Chondrocyte (in vitro differentiated cells): Measurements from ENCODE around the gene MEX3A. TPM values are rescaled to one million over a fixed set of nuclear protein-coding genes. Genes with fewer than 3 reads are reported as not detected.

Experiments
- DNase-seq: peaks from one replicate; pipeline ENCODE4 v3.0.0; 2021; ENCODE audit warnings: mixed read lengths, low spot score
- H3K27ac Mint-ChIP-seq: one replicate; pipeline ENCODE4 v1.8.0; 2021; ENCODE audit warnings: mild to moderate bottlenecking, moderate library complexity, mixed read lengths; ENCODE audit not compliant: unreplicated experiment
- H3K27me3 Mint-ChIP-seq: 2 replicates; pipeline ENCODE4 v1.8.0; 2021; ENCODE audit warnings: low read depth, mixed read lengths
- H3K36me3 Mint-ChIP-seq: 2 replicates; pipeline ENCODE4 v1.8.0; 2021; ENCODE audit warnings: low read depth, mixed read lengths
- H3K4me1 Mint-ChIP-seq: 2 replicates; pipeline ENCODE4 v1.8.0; 2021; ENCODE audit warnings: low read depth, mild to moderate bottlenecking, mixed read lengths
- H3K4me3 Mint-ChIP-seq: one replicate; pipeline ENCODE4 v1.8.0; 2021; ENCODE audit warnings: mild to moderate bottlenecking, moderate library complexity, mixed read lengths; ENCODE audit not compliant: unreplicated experiment
- H3K9me3 Mint-ChIP-seq: 2 replicates; pipeline ENCODE4 v1.8.0; 2021; ENCODE audit warnings: low read depth, mixed read lengths
- CTCF ChIP-seq: fragments of 200-600 bp; sonication (generic); IDR thresholded peaks from 2 replicates; pipeline ENCODE4 v1.5.0; 2021; ENCODE audit warnings: antibody characterized with exemption, mild to moderate bottlenecking, moderate library complexity
- total RNA-seq: library from RNA; stranded (reverse); gene quantifications from 3 replicates; pipeline ENCODE4 v1.2.1, GENCODE V29; 2021

Gene MEX3A
- total RNA-seq, 1 donor from 2014 or later, result 12.7 TPM

GRCh38 chr1:156102633-156103511 is 20.6 kb upstream of the MEX3A start:
- no peaks in the 10 kb centered on the region for H3K27me3 Mint-ChIP-seq
- peak overlapping the region; percentile 6 for H3K4me3 Mint-ChIP-seq
- peaks cover 74% of the 10 kb centered on the region for H3K4me1 Mint-ChIP-seq
- no peaks in the 10 kb centered on the region for H3K36me3 Mint-ChIP-seq
- peak overlapping the region; percentile 100 for H3K27ac Mint-ChIP-seq
- no peaks in the 10 kb centered on the region for H3K9me3 Mint-ChIP-seq
- no peak for DNase-seq
- TF ChIP-seq CTCF, result no peak

- no peak for TF ChIP-seq CTCF
- H3K9me3 Mint-ChIP-seq, result no peaks in the 10 kb centered on the region
- DNase-seq, result no peak
- peaks cover 73% of the 10 kb centered on the region for H3K4me1 Mint-ChIP-seq
- no peak overlapping the region for H3K4me3 Mint-ChIP-seq
- peak overlapping the region; percentile 84 for H3K27ac Mint-ChIP-seq
- H3K27me3 Mint-ChIP-seq, result no peaks in the 10 kb centered on the region
- no peaks in the 10 kb centered on the region for H3K36me3 Mint-ChIP-seq
These were observed 19.6 kb upstream of the MEX3A start for GRCh38 chr1:156101880-156102279.

GRCh38 chr1:156100205-156100995 is 18.1 kb upstream of the MEX3A start:
- Mint-ChIP-seq H3K9me3 (no peaks in the 10 kb centered on the region), H3K27me3 (no peaks in the 10 kb centered on the region), H3K4me3 (no peak overlapping the region), H3K27ac (peak overlapping the region; percentile 24), H3K4me1 (peaks cover 73% of the 10 kb centered on the region), H3K36me3 (no peaks in the 10 kb centered on the region)
- TF ChIP-seq CTCF, result no peak
- DNase-seq, result no peak

GRCh38 chr1:156099282-156099681 is 17.0 kb upstream of the MEX3A start:
- Mint-ChIP-seq H3K27me3 (no peaks in the 10 kb centered on the region), H3K27ac (no peak overlapping the region), H3K36me3 (no peaks in the 10 kb centered on the region), H3K9me3 (no peaks in the 10 kb centered on the region), H3K4me3 (no peak overlapping the region), H3K4me1 (peaks cover 62% of the 10 kb centered on the region)
- no peak for TF ChIP-seq CTCF
- no peak for DNase-seq

GRCh38 chr1:156098784-156099183 is 16.5 kb upstream of the MEX3A start:
- no peaks in the 10 kb centered on the region for H3K9me3 Mint-ChIP-seq
- H3K4me3 Mint-ChIP-seq, result no peak overlapping the region
- H3K4me1 Mint-ChIP-seq, result peaks cover 57% of the 10 kb centered on the region
- H3K36me3 Mint-ChIP-seq, result peaks cover 2% of the 10 kb centered on the region
- H3K27me3 Mint-ChIP-seq, result no peaks in the 10 kb centered on the region
- DNase-seq, result no peak
- no peak for TF ChIP-seq CTCF
- no peak overlapping the region for H3K27ac Mint-ChIP-seq
